Measurements from ENCODE around the gene ATL2.

ATL2 gene

GRCh38 chr2:38256610-38257009 lies 120.5 kb downstream of the ATL2 start:
- TF ChIP-seq CTCF (IDR thresholded peaks at IDR 0.05; ENCODE audit: borderline replicate concordance, control extremely low read depth, extremely low read depth, insufficient read depth, missing control alignments): no peak
- DNase-seq (ENCODE audit: low spot score): no peak
- in situ Hi-C loops (cut with MboI; ENCODE audit: low sequenced_read_pairs, unreplicated experiment): no loop called here

GRCh38 chr2:38255211-38255610 lies 121.9 kb downstream of the ATL2 start:
- TF ChIP-seq CTCF (IDR thresholded peaks at IDR 0.05; ENCODE audit: borderline replicate concordance, control extremely low read depth, extremely low read depth, insufficient read depth, missing control alignments): no peak
- in situ Hi-C loops (cut with MboI; ENCODE audit: low sequenced_read_pairs, unreplicated experiment): no loop called here
- DNase-seq (ENCODE audit: low spot score): no peak

- no peak for DNase-seq (ENCODE audit: low spot score)
- TF ChIP-seq CTCF (IDR thresholded peaks at IDR 0.05; ENCODE audit: borderline replicate concordance, control extremely low read depth, extremely low read depth, insufficient read depth, missing control alignments): no peak
- in situ Hi-C loops (cut with MboI; ENCODE audit: low sequenced_read_pairs, unreplicated experiment): no loop called here
Observed at GRCh38 chr2:38254796-38255195, 122.3 kb downstream of the ATL2 start.

- no peak for TF ChIP-seq CTCF (IDR thresholded peaks at IDR 0.05; ENCODE audit: borderline replicate concordance, control extremely low read depth, extremely low read depth, insufficient read depth, missing control alignments)
- DNase-seq (ENCODE audit: low spot score): no peak
- in situ Hi-C loops (cut with MboI; ENCODE audit: low sequenced_read_pairs, unreplicated experiment): no loop called here
Observed at GRCh38 chr2:38251940-38252339, 125.1 kb downstream of the ATL2 start.

GRCh38 chr2:38248707-38249106 lies 128.4 kb downstream of the ATL2 start:
- in situ Hi-C loops (cut with MboI; ENCODE audit: low sequenced_read_pairs, unreplicated experiment): no loop called here
- DNase-seq (ENCODE audit: low spot score): no peak
- TF ChIP-seq CTCF (IDR thresholded peaks at IDR 0.05; ENCODE audit: borderline replicate concordance, control extremely low read depth, extremely low read depth, insufficient read depth, missing control alignments): no peak

- TF ChIP-seq CTCF (IDR thresholded peaks at IDR 0.05; ENCODE audit: borderline replicate concordance, control extremely low read depth, extremely low read depth, insufficient read depth, missing control alignments): no peak
- DNase-seq (ENCODE audit: low spot score): no peak
- in situ Hi-C loops (cut with MboI; ENCODE audit: low sequenced_read_pairs, unreplicated experiment): no loop called here
Observed at GRCh38 chr2:38248255-38248654, 128.8 kb downstream of the ATL2 start.

GRCh38 chr2:38246105-38246504 lies 131.0 kb downstream of the ATL2 start:
- TF ChIP-seq CTCF (IDR thresholded peaks at IDR 0.05; ENCODE audit: borderline replicate concordance, control extremely low read depth, extremely low read depth, insufficient read depth, missing control alignments): no peak
- in situ Hi-C loops (cut with MboI; ENCODE audit: low sequenced_read_pairs, unreplicated experiment): no loop called here
- no peak for DNase-seq (ENCODE audit: low spot score)
